ENCODE data around the gene ACOT7. TPM values are rescaled to one million over a fixed set of nuclear protein-coding genes. Genes with fewer than 3 reads are reported as not detected.

Gene ACOT7
- total and polyA plus RNA-seq, 2 donors (not counting 1 experiment from before 2014, with no cell fraction given): 4.2 to 4.6 TPM

DNA sequence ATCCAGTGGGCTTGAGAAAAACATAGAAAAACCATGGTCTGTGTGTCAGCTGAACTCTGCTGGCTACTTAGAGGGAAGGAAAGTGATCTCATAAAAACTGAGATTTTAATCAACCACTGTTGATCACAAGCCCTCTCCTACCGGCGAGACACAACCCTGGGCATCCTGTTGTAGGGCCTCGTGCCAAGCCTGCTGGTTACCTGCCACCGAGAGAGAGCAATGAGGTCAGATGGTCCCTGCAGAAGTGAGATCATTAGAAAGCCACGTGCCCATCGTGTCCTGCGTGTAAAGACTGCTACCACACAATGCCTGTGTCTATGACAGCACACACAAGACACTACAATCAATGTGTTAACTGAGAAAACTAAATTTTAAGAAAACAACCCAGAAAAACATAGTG, 91.0 kb downstream of the ACOT7 start:
- Mint-ChIP-seq H3K4me1 (no peaks in the 10 kb centered on the region), H3K4me3 (no peak overlapping the region), H3K27ac (no peak overlapping the region), H3K27me3 (no peaks in the 10 kb centered on the region), H3K9me3 (ENCODE audit: insufficient read depth) (no peaks in the 10 kb centered on the region)
- Histone ChIP-seq H3K9ac (ENCODE audit: low read length) (no peak overlapping the region), H4K20me1 (ENCODE audit: control insufficient read depth, insufficient read depth, low read length, poor library complexity, severe bottlenecking) (no peaks in the 10 kb centered on the region), H3K36me3 (replicated peaks in 1 of 2; ENCODE audit: control extremely low read depth in 1 of 2, control insufficient read depth in 1 of 2, extremely low read depth in 1 of 2, insufficient read depth in 2 of 2, low read length in 1 of 2) (no peaks in the 10 kb centered on the region), H3K9me3 (ENCODE audit: control extremely low read depth in 1 of 3, control insufficient read depth in 2 of 3, insufficient read depth in 1 of 3, low read length in 2 of 3) (peaks cover 0 to 2% (median 0%) of the 10 kb centered on the region in 3 donors), H3K79me2 (ENCODE audit: control insufficient read depth, insufficient read depth, low read length) (no peaks in the 10 kb centered on the region), H3K27me3 (replicated peaks in 1 of 4; ENCODE audit: control extremely low read depth in 1 of 4, control insufficient read depth in 3 of 4, insufficient read depth in 4 of 4, low read length in 3 of 4) (no peaks in the 10 kb centered on the region), H3K4me3 (ENCODE audit: control extremely low read depth in 1 of 5, extremely low read depth in 1 of 5, insufficient read depth in 1 of 5, low read depth in 2 of 5, low read length in 4 of 5) (no peak overlapping the region), H2AFZ (ENCODE audit: insufficient read depth, low read depth, low read length, poor library complexity, severe bottlenecking) (no peak overlapping the region), H3K4me2 (replicated peaks; ENCODE audit: low read depth, low read length, poor library complexity, severe bottlenecking) (no peak overlapping the region), H3K4me1 (ENCODE audit: control insufficient read depth in 2 of 2, insufficient read depth in 2 of 2, low read length in 2 of 2) (no peaks in the 10 kb centered on the region), H3K27ac (ENCODE audit: low read length in 2 of 2) (no peak overlapping the region)
- ChIA-PET CTCF (no interaction called here), POLR2A (no interaction called here)
- intact Hi-C loops (cut with micrococcal nuclease): no loop called here
- DNase-seq (no peak), ATAC-seq (ENCODE audit: low read depth) (no peak)
- 94% methylated on average over 4 of the region's 7 CpGs for WGBS (ENCODE audit: insufficient coverage)
- TF ChIP-seq, protein P1, sequence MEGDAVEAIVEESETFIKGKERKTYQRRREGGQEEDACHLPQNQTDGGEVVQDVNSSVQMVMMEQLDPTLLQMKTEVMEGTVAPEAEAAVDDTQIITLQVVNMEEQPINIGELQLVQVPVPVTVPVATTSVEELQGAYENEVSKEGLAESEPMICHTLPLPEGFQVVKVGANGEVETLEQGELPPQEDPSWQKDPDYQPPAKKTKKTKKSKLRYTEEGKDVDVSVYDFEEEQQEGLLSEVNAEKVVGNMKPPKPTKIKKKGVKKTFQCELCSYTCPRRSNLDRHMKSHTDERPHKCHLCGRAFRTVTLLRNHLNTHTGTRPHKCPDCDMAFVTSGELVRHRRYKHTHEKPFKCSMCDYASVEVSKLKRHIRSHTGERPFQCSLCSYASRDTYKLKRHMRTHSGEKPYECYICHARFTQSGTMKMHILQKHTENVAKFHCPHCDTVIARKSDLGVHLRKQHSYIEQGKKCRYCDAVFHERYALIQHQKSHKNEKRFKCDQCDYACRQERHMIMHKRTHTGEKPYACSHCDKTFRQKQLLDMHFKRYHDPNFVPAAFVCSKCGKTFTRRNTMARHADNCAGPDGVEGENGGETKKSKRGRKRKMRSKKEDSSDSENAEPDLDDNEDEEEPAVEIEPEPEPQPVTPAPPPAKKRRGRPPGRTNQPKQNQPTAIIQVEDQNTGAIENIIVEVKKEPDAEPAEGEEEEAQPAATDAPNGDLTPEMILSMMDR (IDR thresholded peaks at IDR 0.05): no peak
- no peak for TF ChIP-seq EZH2 (IDR thresholded peaks at IDR 0.05; ENCODE audit: borderline replicate concordance, insufficient read depth, low read depth, low read length, poor library complexity, severe bottlenecking)

DNA sequence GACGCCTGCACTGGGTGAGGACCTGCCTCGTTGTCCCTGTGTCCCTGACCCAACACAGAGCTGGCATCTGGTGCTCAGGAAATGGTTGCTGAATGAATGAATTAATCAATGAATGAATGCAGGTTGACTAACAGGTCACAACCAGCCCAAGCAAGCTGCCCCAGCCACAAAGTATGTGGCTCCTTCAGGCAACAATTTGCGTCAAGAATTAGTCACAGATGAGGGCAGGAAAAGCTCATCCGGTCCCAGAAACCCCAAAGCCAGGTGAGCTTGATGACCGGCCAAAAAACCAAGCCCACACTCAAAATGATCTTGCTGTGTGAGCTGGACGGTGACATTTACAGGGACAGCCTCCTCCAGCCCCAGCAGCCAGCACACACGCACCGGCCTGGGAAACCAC, 92.0 kb downstream of the ACOT7 start:
- DNase-seq: no peak
- no peak overlapping the region for H3K27ac Mint-ChIP-seq
- H3K27ac ChIP-seq (ENCODE audit: low read length in 2 of 2): no peak overlapping the region
- ATAC-seq (ENCODE audit: low read depth): no peak
- H3K9me3 Mint-ChIP-seq (ENCODE audit: insufficient read depth): no peaks in the 10 kb centered on the region
- no peaks in the 10 kb centered on the region for H4K20me1 ChIP-seq (ENCODE audit: control insufficient read depth, insufficient read depth, low read length, poor library complexity, severe bottlenecking)
- intact Hi-C loops (cut with micrococcal nuclease): no loop called here
- no peaks in the 10 kb centered on the region for H3K9me3 ChIP-seq (ENCODE audit: control extremely low read depth in 1 of 3, control insufficient read depth in 2 of 3, insufficient read depth in 1 of 3, low read length in 2 of 3)
- no peaks in the 10 kb centered on the region for H3K4me1 ChIP-seq (ENCODE audit: control insufficient read depth in 2 of 2, insufficient read depth in 2 of 2, low read length in 2 of 2)
- no peaks in the 10 kb centered on the region for H3K36me3 ChIP-seq (replicated peaks in 1 of 2; ENCODE audit: control extremely low read depth in 1 of 2, control insufficient read depth in 1 of 2, extremely low read depth in 1 of 2, insufficient read depth in 2 of 2, low read length in 1 of 2)
- CTCF ChIA-PET: no interaction called here
- H2AFZ ChIP-seq (ENCODE audit: insufficient read depth, low read depth, low read length, poor library complexity, severe bottlenecking): no peak overlapping the region
- no peaks in the 10 kb centered on the region for H3K4me1 Mint-ChIP-seq
- H3K27me3 Mint-ChIP-seq: no peaks in the 10 kb centered on the region
- H3K27me3 ChIP-seq (replicated peaks in 1 of 4; ENCODE audit: control extremely low read depth in 1 of 4, control insufficient read depth in 3 of 4, insufficient read depth in 4 of 4, low read length in 3 of 4): no peaks in the 10 kb centered on the region
- no peak overlapping the region for H3K4me3 ChIP-seq (ENCODE audit: control extremely low read depth in 1 of 5, extremely low read depth in 1 of 5, insufficient read depth in 1 of 5, low read depth in 2 of 5, low read length in 4 of 5)
- H3K4me2 ChIP-seq (replicated peaks; ENCODE audit: low read depth, low read length, poor library complexity, severe bottlenecking): no peak overlapping the region
- TF ChIP-seq EZH2 (IDR thresholded peaks at IDR 0.05; ENCODE audit: borderline replicate concordance, insufficient read depth, low read depth, low read length, poor library complexity, severe bottlenecking): no peak
- TF ChIP-seq, protein P1 (IDR thresholded peaks at IDR 0.05): no peak
- H3K9ac ChIP-seq (ENCODE audit: low read length): no peak overlapping the region
- no peak overlapping the region for H3K4me3 Mint-ChIP-seq
- POLR2A ChIA-PET: no interaction called here
- H3K79me2 ChIP-seq (ENCODE audit: control insufficient read depth, insufficient read depth, low read length): no peaks in the 10 kb centered on the region
- WGBS (ENCODE audit: insufficient coverage): 96% methylated on average over 7 of the region's 8 CpGs
